Ovary (tissue), 9 donors: ENCODE data around the gene DVL1. TPM values are rescaled to one million over a fixed set of nuclear protein-coding genes. Genes with fewer than 3 reads are reported as not detected.

ENCODE experiments used
- DNase-seq, 5 donors: peaks; one replicate each; pipeline ENCODE4 v3.0.0-alpha.2; 2019 to 2020
- H3K27ac ChIP-seq, 2 donors: fragments of 200-600 bp; one replicate each; pipeline versions ENCODE4 v1.5.1 to v1.8.0; 2019 to 2022
- H3K27me3 ChIP-seq: fragments of 200-600 bp; one replicate; pipeline ENCODE4 v1.8.0; 2022
- H3K36me3 ChIP-seq: fragments of 200-600 bp; sonication (generic); one replicate; pipeline ENCODE4 v1.5.1; 2019
- H3K4me1 ChIP-seq: one replicate; pipeline ENCODE4 v1.8.1; 2013; ENCODE audit warnings: mild to moderate bottlenecking, moderate library complexity; ENCODE audit not compliant: insufficient read depth
- H3K4me3 ChIP-seq: fragments of 200-600 bp; sonication (generic); one replicate; pipeline ENCODE4 v1.5.1; 2017
- H3K9me3 ChIP-seq, 2 donors: fragments of 200-600 bp in 1 of 2; sonication (generic) in 1 of 2; one replicate each; pipeline versions ENCODE4 v1.5.1 to v1.8.1; 2013 to 2019; ENCODE audit warnings: mild to moderate bottlenecking in 1 of 2, moderate library complexity in 1 of 2
- EP300 ChIP-seq: sonication (generic); formaldehyde crosslinking; IDR thresholded peaks from one replicate; pipeline ENCODE4 v1.6.1; 2017; ENCODE audit warnings: antibody characterized with exemption
- POLR2A ChIP-seq: fragments of 450-650 bp; IDR thresholded peaks from one replicate; pipeline ENCODE4 v1.6.1; 2017; ENCODE audit warnings: antibody characterized with exemption, mild to moderate bottlenecking, moderate library complexity
- WGBS, 3 donors: extraction: QIAGEN DNeasy Blood & Tissue Kit in 1 of 3; methylation state at CpG; one replicate each; pipeline versions ENCODE4 v1.1.5 to v1.1.7; 2013 to 2017; 5-methylcytosine and 5-hydroxymethylcytosine counted together
- intact Hi-C, 4 donors: fragments of 100-400 bp; cut with DNase I; formaldehyde crosslinking; loops; one replicate each; pipeline versions ENCODE4 v1.11.0 to v1.15.1; 2022 to 2023
- polyA plus RNA-seq, 2 donors: library from polyadenylated mRNA; stranded (reverse); fragments of 200-250 nt in 1 of 2; fragments of 350-450 nt in 1 of 2; fragmentation: Illumina TruSeq in 1 of 2; extraction: RNeasy Lipid Tissue Mini Kit (QIAGEN cat#74804) in 1 of 2; gene quantifications; one replicate each; pipeline ENCODE4 v1.2.3, GENCODE V29; 2013 to 2014
- total RNA-seq, 7 donors: library from RNA; depleted of rRNA in 2 of 7; stranded (reverse); fragments of >200 nt in 2 of 7; fragmentation: NEBNext Ultra II Directional in 3 of 7; extraction: Animal tissue kit (Norgen Biotek cat#: 25700) in 3 of 7; gene quantifications; one replicate each; pipeline versions ENCODE4 v1.1.0 to v1.2.4, GENCODE V29; 2016 to 2023
- TF ChIP-seq, protein P1 (sequence below), 3 donors: fragments of 450-650 bp in 2 of 3; fragments of 200-600 bp in 1 of 3; IDR thresholded peaks; one replicate each; pipeline versions ENCODE4 v1.5.1 to v1.8.0; 2016 to 2022; ENCODE audit warnings: antibody characterized with exemption in 3 of 3, mild to moderate bottlenecking in 1 of 3
- donor health status: DM: no; HTN: no; CAD: no; lungs with moderate emphysema.
- donor health status: DM: no; HTN: no; CAD: no.
- donor health status: Bipolar disorder and iron deficiency.
- donor health status: DM: yes; HTN: yes; CAD: no.
- donor health status: DM: no; HTN: no; CAD: no.
- donor health status: DM: yes; HTN: yes; CAD: no.

Gene DVL1
- total and polyA plus RNA-seq, 9 donors = 2.1 to 85.2 (median 62.5) TPM

DNA sequence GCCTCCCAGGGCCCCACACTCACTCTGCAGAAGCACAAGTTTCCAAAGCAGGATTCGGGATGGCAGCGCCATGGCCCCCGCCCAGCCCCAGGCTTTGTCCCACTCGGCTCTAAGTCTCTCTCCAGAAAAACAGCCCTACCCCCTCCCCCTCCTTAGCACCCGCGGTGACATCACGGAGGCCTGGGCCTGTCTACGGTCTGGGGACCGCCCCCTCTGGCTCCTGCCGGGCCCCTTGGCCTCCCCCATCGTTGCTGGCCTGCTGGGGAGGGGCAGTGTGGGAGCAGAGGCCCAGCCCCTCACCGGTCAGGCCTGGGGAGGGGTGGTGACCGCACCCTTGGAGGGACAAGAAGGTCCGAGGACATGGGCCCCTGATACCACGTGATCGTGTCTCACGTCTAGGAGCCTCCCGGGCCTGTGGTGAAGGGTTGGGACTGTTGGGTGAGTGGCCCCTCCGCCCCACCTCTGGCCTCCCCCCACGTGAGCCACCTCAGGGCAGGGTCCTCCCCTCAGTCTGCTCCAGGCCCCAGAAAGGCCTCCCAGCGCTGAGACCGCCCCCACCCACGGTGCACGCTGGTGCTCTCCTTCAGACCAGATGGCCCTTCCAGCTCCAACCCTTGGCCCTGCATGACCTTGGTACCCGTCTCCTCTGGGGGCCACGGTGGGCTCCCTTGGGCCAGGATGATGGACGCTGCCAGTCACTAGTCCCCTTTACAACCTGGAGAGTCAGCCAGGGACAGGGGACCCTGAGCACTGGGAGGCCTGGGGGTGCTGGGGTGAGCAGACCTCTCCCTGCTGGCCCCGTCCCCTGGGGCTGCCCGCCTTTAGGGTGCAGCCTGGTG is 9.4 kb upstream of the DVL1 start, which contains the start of gene MXRA8:
Gene MXRA8 (minus strand): TSS at position 123 of the 839 bp plus-strand sequence. CDS start 51 bp downstream, at position 72.
- no peaks in the 10 kb centered on the region for H3K27me3 ChIP-seq
- intact Hi-C loops = no loop called here
- peak; percentile 83 to 91 (median 87) for DNase-seq
- no peaks in the 10 kb centered on the region for H3K9me3 ChIP-seq
- peak within 1 kb of the TSS; percentile 52 for H3K4me3 ChIP-seq
- 10 to 12% (median 12%) methylated on average over 23 to 29 of the region's 29 CpGs for WGBS, 3 donors
- peak within 1 kb of the TSS; percentile 88 to 92 for H3K27ac ChIP-seq
- H3K36me3 ChIP-seq = no peaks in the 10 kb centered on the region
- peaks cover 12% of the 10 kb centered on the region for H3K4me1 ChIP-seq
- TF ChIP-seq, protein P1, sequence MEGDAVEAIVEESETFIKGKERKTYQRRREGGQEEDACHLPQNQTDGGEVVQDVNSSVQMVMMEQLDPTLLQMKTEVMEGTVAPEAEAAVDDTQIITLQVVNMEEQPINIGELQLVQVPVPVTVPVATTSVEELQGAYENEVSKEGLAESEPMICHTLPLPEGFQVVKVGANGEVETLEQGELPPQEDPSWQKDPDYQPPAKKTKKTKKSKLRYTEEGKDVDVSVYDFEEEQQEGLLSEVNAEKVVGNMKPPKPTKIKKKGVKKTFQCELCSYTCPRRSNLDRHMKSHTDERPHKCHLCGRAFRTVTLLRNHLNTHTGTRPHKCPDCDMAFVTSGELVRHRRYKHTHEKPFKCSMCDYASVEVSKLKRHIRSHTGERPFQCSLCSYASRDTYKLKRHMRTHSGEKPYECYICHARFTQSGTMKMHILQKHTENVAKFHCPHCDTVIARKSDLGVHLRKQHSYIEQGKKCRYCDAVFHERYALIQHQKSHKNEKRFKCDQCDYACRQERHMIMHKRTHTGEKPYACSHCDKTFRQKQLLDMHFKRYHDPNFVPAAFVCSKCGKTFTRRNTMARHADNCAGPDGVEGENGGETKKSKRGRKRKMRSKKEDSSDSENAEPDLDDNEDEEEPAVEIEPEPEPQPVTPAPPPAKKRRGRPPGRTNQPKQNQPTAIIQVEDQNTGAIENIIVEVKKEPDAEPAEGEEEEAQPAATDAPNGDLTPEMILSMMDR (IDR thresholded peaks at IDR 0.05) = no peak
- TF ChIP-seq POLR2A = no peak
- TF ChIP-seq EP300 = no peak

DNA sequence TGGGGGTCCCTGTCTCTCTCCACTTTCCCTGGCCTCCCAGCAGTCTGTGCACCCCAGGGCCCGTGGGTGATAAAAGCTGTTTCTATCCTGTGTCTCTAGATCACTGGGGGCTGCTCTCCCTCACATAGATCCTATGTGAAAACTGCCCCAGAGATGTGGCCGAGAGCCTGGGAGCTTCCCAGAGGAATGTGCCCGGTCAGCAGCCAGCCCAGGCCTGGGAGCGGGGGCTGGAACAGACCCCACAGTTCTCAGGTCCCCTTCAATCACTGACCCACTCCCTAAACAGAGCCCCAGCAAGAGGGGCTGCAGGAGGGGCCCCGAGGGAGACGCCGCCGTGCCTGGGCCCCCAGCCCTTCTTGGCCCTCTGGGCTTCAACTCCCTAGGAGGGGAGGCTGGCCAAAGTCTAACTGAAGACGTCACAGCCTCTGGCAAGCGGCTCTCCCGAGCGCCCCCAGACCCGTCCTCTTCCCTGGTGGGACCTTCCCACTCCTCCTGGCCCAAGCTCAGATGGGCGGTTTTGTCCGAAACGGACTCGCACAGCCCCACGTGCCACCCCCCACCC is 8.7 kb upstream of the DVL1 start:
- Histone ChIP-seq H3K27ac (peak overlapping the region; percentile 88 to 92), H3K27me3 (no peaks in the 10 kb centered on the region), H3K4me1 (peaks cover 12% of the 10 kb centered on the region), H3K36me3 (no peaks in the 10 kb centered on the region), H3K4me3 (peak overlapping the region; percentile 52), H3K9me3 (no peaks in the 10 kb centered on the region)
- TF ChIP-seq, protein P1 (IDR thresholded peaks at IDR 0.05) = no peak
- TF ChIP-seq POLR2A (no peak), EP300 (no peak)
- WGBS, 3 donors = 3 to 5% (median 3%) methylated on average over 18 of the region's 18 CpGs
- intact Hi-C loops = no loop called here
- DNase-seq = peak in 2 of 5 donors; percentile 40 to 67

DNA sequence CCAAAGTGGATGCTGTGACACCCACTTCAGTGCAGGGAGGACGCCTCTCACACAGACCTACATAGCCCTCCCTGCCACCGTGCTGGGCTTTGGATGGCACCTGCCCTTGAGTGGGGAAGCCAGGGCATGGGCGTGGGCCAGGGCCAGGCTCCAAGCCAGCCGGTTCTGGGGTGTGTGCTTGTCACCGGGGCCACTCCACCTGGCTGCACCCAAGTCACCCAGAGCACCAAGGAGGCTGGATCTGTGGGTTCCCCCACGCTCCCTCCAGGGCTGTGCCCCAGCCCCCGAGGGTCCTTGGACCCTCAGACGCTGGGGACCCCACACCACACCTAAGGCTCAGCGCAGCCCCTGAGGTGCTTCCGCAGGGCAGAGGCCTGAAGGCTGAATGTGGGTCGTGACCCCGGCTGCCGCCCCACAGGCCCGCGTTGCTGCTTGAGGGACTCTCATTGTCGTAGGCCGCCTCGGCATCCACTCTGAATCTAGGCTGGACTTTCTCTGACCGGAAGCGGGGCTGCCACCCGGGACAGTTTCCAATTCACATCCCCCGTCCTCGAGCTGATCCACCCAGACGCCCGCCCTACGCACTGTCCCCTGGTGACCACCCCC is 7.7 kb upstream of the DVL1 start:
- intact Hi-C loops = no loop called here
- 13 to 24% (median 17%) methylated on average over 19 to 26 of the region's 26 CpGs for WGBS, 3 donors

More for the DNA sequence above, 7.7 kb upstream of the DVL1 start:
- no peaks in the 10 kb centered on the region for H3K27me3 ChIP-seq
- TF ChIP-seq, protein P1 (IDR thresholded peaks at IDR 0.05) = no peak
- TF ChIP-seq POLR2A = no peak
- no peak for TF ChIP-seq EP300
- no peaks in the 10 kb centered on the region for H3K36me3 ChIP-seq
- DNase-seq = peak in 2 of 5 donors; percentile 49 to 55
- H3K4me1 ChIP-seq = peaks cover 12% of the 10 kb centered on the region
- H3K4me3 ChIP-seq = peak overlapping the region; percentile 52
- H3K9me3 ChIP-seq = no peaks in the 10 kb centered on the region
- peak overlapping the region; percentile 88 to 92 for H3K27ac ChIP-seq
